ENCODE measurements around the gene AGBL2. TPM values are rescaled to one million over a fixed set of nuclear protein-coding genes. Genes with fewer than 3 reads are reported as not detected.

The AGBL2 gene
- total RNA-seq, 4 donors from 2014 or later = not detected

DNA sequence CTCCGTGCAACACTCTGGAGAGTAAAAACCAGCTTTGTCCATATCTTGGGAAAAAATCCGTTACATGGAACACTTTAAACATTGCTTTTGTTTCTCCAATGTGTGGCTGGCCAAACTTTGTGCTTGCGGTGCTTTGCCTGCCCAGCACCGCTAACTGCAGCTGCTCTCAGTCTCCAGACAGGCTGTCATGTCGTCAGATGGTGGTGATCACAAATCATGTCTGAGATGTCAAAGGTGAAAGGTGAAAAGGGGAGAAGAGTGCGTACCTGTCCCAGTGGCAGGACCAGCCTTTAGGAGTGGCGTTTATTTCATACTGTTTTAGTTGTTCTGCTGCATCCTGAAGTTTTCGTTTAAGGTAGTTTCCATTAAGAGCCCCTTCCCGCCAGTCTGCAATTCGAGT, 17.1 kb upstream of the AGBL2 start:
- intact Hi-C loops (cut with DNase I; ENCODE audit: low total_unique reads) = no loop called here
- Histone ChIP-seq H3K9me3 (no peaks in the 10 kb centered on the region), H3K27me3 (no peaks in the 10 kb centered on the region), H3K4me3 (no peak overlapping the region), H3K36me3 (peaks cover 20 to 100% of the 10 kb centered on the region in 2 donors), H3K27ac (no peak overlapping the region), H3K4me1 (no peaks in the 10 kb centered on the region)
- in situ Hi-C loops (cut with MboI; ENCODE audit: low sequenced_read_pairs in 4 of 4) = no loop called here
- DNase-seq (no peak), ATAC-seq (no peak)
- TF ChIP-seq, protein P1, sequence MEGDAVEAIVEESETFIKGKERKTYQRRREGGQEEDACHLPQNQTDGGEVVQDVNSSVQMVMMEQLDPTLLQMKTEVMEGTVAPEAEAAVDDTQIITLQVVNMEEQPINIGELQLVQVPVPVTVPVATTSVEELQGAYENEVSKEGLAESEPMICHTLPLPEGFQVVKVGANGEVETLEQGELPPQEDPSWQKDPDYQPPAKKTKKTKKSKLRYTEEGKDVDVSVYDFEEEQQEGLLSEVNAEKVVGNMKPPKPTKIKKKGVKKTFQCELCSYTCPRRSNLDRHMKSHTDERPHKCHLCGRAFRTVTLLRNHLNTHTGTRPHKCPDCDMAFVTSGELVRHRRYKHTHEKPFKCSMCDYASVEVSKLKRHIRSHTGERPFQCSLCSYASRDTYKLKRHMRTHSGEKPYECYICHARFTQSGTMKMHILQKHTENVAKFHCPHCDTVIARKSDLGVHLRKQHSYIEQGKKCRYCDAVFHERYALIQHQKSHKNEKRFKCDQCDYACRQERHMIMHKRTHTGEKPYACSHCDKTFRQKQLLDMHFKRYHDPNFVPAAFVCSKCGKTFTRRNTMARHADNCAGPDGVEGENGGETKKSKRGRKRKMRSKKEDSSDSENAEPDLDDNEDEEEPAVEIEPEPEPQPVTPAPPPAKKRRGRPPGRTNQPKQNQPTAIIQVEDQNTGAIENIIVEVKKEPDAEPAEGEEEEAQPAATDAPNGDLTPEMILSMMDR (IDR thresholded peaks at IDR 0.05 in 4 of 5, conservative IDR thresholded peaks at IDR 0.05 in 1 of 5) = no peak
- no peak for TF ChIP-seq POLR2A (IDR thresholded peaks at IDR 0.05)

DNA sequence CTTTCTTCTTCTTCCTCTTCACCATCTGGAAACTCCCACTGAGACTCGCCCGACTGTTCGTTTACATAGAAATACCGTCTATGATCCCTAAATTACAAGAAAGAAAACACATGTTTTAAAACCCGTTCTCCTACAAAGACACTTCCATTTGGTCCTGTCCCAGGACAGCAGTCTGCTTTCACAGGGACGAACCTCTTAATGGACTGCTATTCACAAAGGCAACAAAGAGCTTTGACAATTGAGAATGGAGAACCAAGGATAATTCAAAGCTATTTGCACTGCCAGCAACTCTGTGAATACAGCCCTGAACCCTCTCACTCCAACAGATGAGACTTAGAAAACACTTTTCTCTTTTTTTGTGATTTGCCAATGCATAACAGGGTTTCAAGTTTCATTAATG, 16.3 kb upstream of the AGBL2 start:
- Histone ChIP-seq H3K27ac (no peak overlapping the region), H3K4me1 (no peaks in the 10 kb centered on the region), H3K9me3 (no peaks in the 10 kb centered on the region), H3K27me3 (no peaks in the 10 kb centered on the region), H3K4me3 (no peak overlapping the region), H3K36me3 (peaks cover 21 to 100% of the 10 kb centered on the region in 2 donors)
- no peak for ATAC-seq
- no peak for TF ChIP-seq POLR2A (IDR thresholded peaks at IDR 0.05)
- TF ChIP-seq, protein P1 (IDR thresholded peaks at IDR 0.05 in 4 of 5, conservative IDR thresholded peaks at IDR 0.05 in 1 of 5) = no peak
- intact Hi-C loops (cut with DNase I; ENCODE audit: low total_unique reads) (no loop called here), in situ Hi-C loops (cut with MboI; ENCODE audit: low sequenced_read_pairs in 4 of 4) (no loop called here)
- no peak for DNase-seq

DNA sequence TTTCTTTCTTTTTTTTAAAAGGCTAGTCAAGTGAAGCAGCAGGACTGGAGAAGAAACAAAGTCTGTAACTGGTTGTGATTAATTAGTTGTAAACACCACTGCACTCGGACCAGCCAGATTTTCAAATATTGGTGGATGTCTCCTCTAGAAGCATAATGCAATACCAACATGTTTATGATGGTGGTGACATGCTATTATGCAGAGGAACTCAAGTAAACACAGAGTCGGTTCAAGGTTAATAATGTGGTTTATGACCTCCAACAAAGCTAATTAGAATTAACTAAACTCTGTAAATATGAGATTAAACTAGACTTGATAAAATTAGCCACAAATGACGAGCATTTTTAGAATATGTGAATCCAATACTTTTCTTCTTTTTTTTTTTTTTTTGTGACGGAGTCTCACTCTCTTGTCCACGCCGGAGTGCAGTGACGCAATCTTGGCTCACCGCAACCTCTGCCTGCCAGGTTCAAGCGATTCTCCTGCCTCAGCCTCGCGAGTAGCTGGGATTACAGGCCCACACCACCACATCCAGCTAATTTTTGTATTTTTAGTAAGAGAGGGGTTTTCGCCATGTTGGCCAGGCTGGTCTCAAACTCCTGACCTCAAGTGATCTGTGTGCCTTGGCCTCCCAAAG, 11.8 kb upstream of the AGBL2 start:
- DNase-seq (peak in 1 of 2 donors; percentile 35), ATAC-seq (no peak)
- TF ChIP-seq, protein P1 (IDR thresholded peaks at IDR 0.05 in 4 of 5, conservative IDR thresholded peaks at IDR 0.05 in 1 of 5) = no peak
- TF ChIP-seq POLR2A (IDR thresholded peaks at IDR 0.05) = no peak
- Histone ChIP-seq H3K27ac (peak overlapping the region in 1 of 4 donors; percentile 11), H3K27me3 (no peaks in the 10 kb centered on the region), H3K36me3 (peaks cover 9 to 100% of the 10 kb centered on the region in 2 donors), H3K4me3 (no peak overlapping the region), H3K9me3 (no peaks in the 10 kb centered on the region), H3K4me1 (peaks cover 10 to 15% of the 10 kb centered on the region in 2 donors)
- in situ Hi-C loops (cut with MboI; ENCODE audit: low sequenced_read_pairs in 4 of 4) = no loop called here
- intact Hi-C loops (cut with DNase I; ENCODE audit: low total_unique reads) = no loop called here

DNA sequence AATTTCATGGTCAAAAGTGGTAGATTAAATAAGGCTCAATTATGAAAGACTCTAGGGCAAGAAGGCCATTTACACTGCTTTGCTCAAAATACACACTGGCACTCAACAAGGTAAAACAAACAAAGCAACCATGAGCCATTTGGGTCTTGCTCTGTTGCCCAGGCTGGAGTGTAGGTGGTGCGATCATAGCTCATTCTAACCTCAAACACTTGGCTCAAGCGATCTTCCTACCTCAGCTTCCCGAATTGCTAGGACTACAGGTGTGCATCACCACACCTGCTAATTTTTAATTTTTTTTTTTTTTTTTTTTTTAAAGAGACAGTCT, 10.9 kb upstream of the AGBL2 start:
- H3K4me1 ChIP-seq = peaks cover 10 to 15% of the 10 kb centered on the region in 2 donors
- TF ChIP-seq POLR2A (IDR thresholded peaks at IDR 0.05) = no peak
- TF ChIP-seq, protein P1 (IDR thresholded peaks at IDR 0.05 in 4 of 5, conservative IDR thresholded peaks at IDR 0.05 in 1 of 5) = no peak
- in situ Hi-C loops (cut with MboI; ENCODE audit: low sequenced_read_pairs in 4 of 4) (no loop called here), intact Hi-C loops (cut with DNase I; ENCODE audit: low total_unique reads) (no loop called here)
- peaks cover 3 to 97% of the 10 kb centered on the region in 2 donors for H3K36me3 ChIP-seq
- peak overlapping the region in 2 of 4 donors; percentile 20 to 27 for H3K27ac ChIP-seq
- no peaks in the 10 kb centered on the region for H3K27me3 ChIP-seq
- DNase-seq = no peak
- H3K9me3 ChIP-seq = no peaks in the 10 kb centered on the region
- H3K4me3 ChIP-seq = no peak overlapping the region
- no peak for ATAC-seq
